H9 (cell line): ENCODE results near the gene FERMT1. TPM values are rescaled to one million over a fixed set of nuclear protein-coding genes. Genes with fewer than 3 reads are reported as not detected.

Source experiments
- DNase-seq: peaks from one replicate; pipeline ENCODE4 v3.0.0-alpha.2; 2017
- H2AFZ ChIP-seq: one replicate; pipeline ENCODE4 v1.6.1; 2013; ENCODE audit warnings: mild to moderate bottlenecking, low read length, control low read depth, moderate library complexity
- H2AK5ac ChIP-seq: 2 replicates; pipeline ENCODE4 v1.6.1; 2013; ENCODE audit warnings: low read length, control low read depth, mixed read lengths; ENCODE audit not compliant: insufficient read length
- H2BK120ac ChIP-seq: one replicate; pipeline ENCODE4 v1.6.1; 2013; ENCODE audit warnings: low read depth, mild to moderate bottlenecking, low read length, control low read depth, inconsistent platforms; ENCODE audit not compliant: poor library complexity, severe bottlenecking
- H2BK12ac ChIP-seq: 2 replicates; pipeline ENCODE4 v1.6.1; 2013; ENCODE audit warnings: low read length, control low read depth, mixed read lengths, low read depth; ENCODE audit not compliant: insufficient read length
- H2BK15ac ChIP-seq: 2 replicates; pipeline ENCODE4 v1.6.1; 2013; ENCODE audit warnings: low read depth, low read length, control low read depth
- H2BK20ac ChIP-seq: one replicate; pipeline ENCODE4 v1.6.1; 2013; ENCODE audit warnings: low read depth, mild to moderate bottlenecking, low read length, control low read depth, inconsistent platforms; ENCODE audit not compliant: poor library complexity, severe bottlenecking
- H2BK5ac ChIP-seq: 2 replicates; pipeline ENCODE4 v1.6.1; 2013; ENCODE audit warnings: low read length, control low read depth, mixed read lengths; ENCODE audit not compliant: insufficient read length
- H3K14ac ChIP-seq: 2 replicates; pipeline ENCODE4 v1.6.1; 2013; ENCODE audit warnings: low read length, control low read depth; ENCODE audit not compliant: insufficient read depth
- H3K18ac ChIP-seq: 2 replicates; pipeline ENCODE4 v1.6.1; 2013; ENCODE audit warnings: low read depth, mild to moderate bottlenecking, mixed read lengths, low read length, control low read depth; ENCODE audit not compliant: insufficient read length
- H3K23ac ChIP-seq: 2 replicates; pipeline ENCODE4 v1.6.1; 2013; ENCODE audit warnings: low read length, control low read depth, mixed read lengths, low read depth; ENCODE audit not compliant: insufficient read length
- H3K23me2 ChIP-seq: 2 replicates; pipeline ENCODE4 v1.6.1; 2013; ENCODE audit warnings: low read depth, mild to moderate bottlenecking, mixed read lengths, low read length, control low read depth; ENCODE audit not compliant: insufficient read length, poor library complexity, severe bottlenecking
- H3K27ac ChIP-seq: 2 replicates; pipeline ENCODE4 v1.5.1; 2013; ENCODE audit warnings: low read length, control low read depth, mixed read lengths, low read depth; ENCODE audit not compliant: insufficient read length
- H3K27me3 ChIP-seq: 2 replicates; pipeline ENCODE4 v1.6.1; 2013; ENCODE audit warnings: low read length, control low read depth, inconsistent platforms; ENCODE audit not compliant: insufficient read depth
- H3K4ac ChIP-seq: 2 replicates; pipeline ENCODE4 v1.6.1; 2013; ENCODE audit warnings: low read depth, mild to moderate bottlenecking, control low read depth, inconsistent platforms, low read length, moderate library complexity
- H3K4me1 ChIP-seq: 2 replicates; pipeline ENCODE4 v1.6.1; 2013; ENCODE audit warnings: low read length, control low read depth, inconsistent platforms; ENCODE audit not compliant: insufficient read depth
- H3K4me2 ChIP-seq: 2 replicates; pipeline ENCODE4 v1.6.1; 2013; ENCODE audit warnings: low read length, control low read depth, mixed read lengths; ENCODE audit not compliant: insufficient read length, insufficient read depth
- H3K56ac ChIP-seq: 2 replicates; pipeline ENCODE4 v1.6.1; 2013; ENCODE audit warnings: low read depth, mild to moderate bottlenecking, mixed read lengths, low read length, control low read depth; ENCODE audit not compliant: insufficient read length
- H3K79me1 ChIP-seq: 2 replicates; pipeline ENCODE4 v1.6.1; 2013; ENCODE audit warnings: low read depth, mild to moderate bottlenecking, moderate library complexity, low read length, control low read depth, inconsistent platforms; ENCODE audit not compliant: insufficient read depth, poor library complexity, severe bottlenecking
- H3K79me2 ChIP-seq: 2 replicates; pipeline ENCODE4 v1.6.1; 2013; ENCODE audit warnings: low read length, control low read depth, inconsistent platforms; ENCODE audit not compliant: insufficient read depth
- H3K9ac ChIP-seq: 2 replicates; pipeline ENCODE4 v1.6.1; 2013; ENCODE audit warnings: low read length, control low read depth, mixed read lengths; ENCODE audit not compliant: insufficient read length; ENCODE audit errors: extremely low read depth
- H3K9me3 ChIP-seq: one replicate; pipeline ENCODE4 v1.6.1; 2013; ENCODE audit warnings: low read depth, low read length, inconsistent platforms; ENCODE audit not compliant: control insufficient read depth
- H3T11ph ChIP-seq: one replicate; pipeline ENCODE4 v1.6.1; 2013; ENCODE audit warnings: mild to moderate bottlenecking, low read length, control low read depth, inconsistent platforms
- H4K20me1 ChIP-seq: one replicate; pipeline ENCODE4 v1.6.1; 2013; ENCODE audit not compliant: control insufficient read depth, insufficient read length, insufficient read depth
- H4K5ac ChIP-seq: 2 replicates; pipeline ENCODE4 v1.6.1; 2013; ENCODE audit warnings: low read depth, mild to moderate bottlenecking, mixed read lengths, low read length, control low read depth; ENCODE audit not compliant: insufficient read length
- H4K8ac ChIP-seq: replicated peaks from 2 replicates; pipeline ENCODE4 v1.6.1; 2013; ENCODE audit warnings: low read length, control low read depth, mixed read lengths, low read depth; ENCODE audit not compliant: insufficient read length
- H4K91ac ChIP-seq: 2 replicates; pipeline ENCODE4 v1.6.1; 2013; ENCODE audit warnings: low read depth, mild to moderate bottlenecking, moderate library complexity, mixed read lengths, low read length, control low read depth; ENCODE audit not compliant: insufficient read length
- H3K27ac Mint-ChIP-seq, 3 experiments: 2 replicates in 2 of 3; 3 replicates in 1 of 3; pipeline ENCODE4 v1.8.0; 2020 to 2021; ENCODE audit warnings: mixed read lengths in 3 of 3, mild to moderate bottlenecking in 1 of 3, moderate library complexity in 1 of 3
- H3K27me3 Mint-ChIP-seq: 2 replicates; pipeline ENCODE4 v1.8.0; 2021; ENCODE audit warnings: low read depth, mild to moderate bottlenecking, moderate library complexity, mixed read lengths
- H3K36me3 Mint-ChIP-seq, 3 experiments: 2 replicates in 2 of 3; 3 replicates in 1 of 3; pipeline ENCODE4 v1.8.0; 2020 to 2021; ENCODE audit warnings: low read depth in 3 of 3, mixed read lengths in 3 of 3; ENCODE audit not compliant: insufficient read depth in 1 of 3
- H3K4me1 Mint-ChIP-seq, 2 experiments: 2 replicates each; pipeline ENCODE4 v1.8.0; 2020; ENCODE audit warnings: mixed read lengths in 2 of 2
- H3K4me3 Mint-ChIP-seq, 2 experiments: 2 replicates in 1 of 2; 3 replicates in 1 of 2; pipeline ENCODE4 v1.8.0; 2020 to 2021; ENCODE audit warnings: mild to moderate bottlenecking in 2 of 2, mixed read lengths in 2 of 2, moderate library complexity in 1 of 2
- H3K9me3 Mint-ChIP-seq, 2 experiments: 2 replicates in 1 of 2; 3 replicates in 1 of 2; pipeline ENCODE4 v1.8.0; 2020; ENCODE audit warnings: mild to moderate bottlenecking in 2 of 2, mixed read lengths in 2 of 2, moderate library complexity in 1 of 2
- whole genome bisulfite sequencing: extraction: QIAGEN DNeasy Blood & Tissue Kit; methylation state at CpG from one replicate; pipeline ENCODE4 v1.1.7; 2013; ENCODE audit warnings: missing lambda C conversion rate, low lambda C conversion rate, mixed read lengths; ENCODE audit not compliant: insufficient read length; ENCODE audit errors: extremely low coverage; 5-methylcytosine and 5-hydroxymethylcytosine counted together
- total RNA-seq: library from RNA; stranded (reverse); gene quantifications from 2 replicates; pipeline ENCODE4 v1.2.1, GENCODE V29; 2021
- TF ChIP-seq, protein P1 (sequence below): fragments of 200-600 bp; sonication (generic); conservative IDR thresholded peaks from 3 replicates; pipeline ENCODE4 v1.8.0; 2021; ENCODE audit warnings: antibody characterized with exemption, mild to moderate bottlenecking

The FERMT1 gene
- total RNA-seq, 1 experiment from 2014 or later, result 9.6 TPM

DNA sequence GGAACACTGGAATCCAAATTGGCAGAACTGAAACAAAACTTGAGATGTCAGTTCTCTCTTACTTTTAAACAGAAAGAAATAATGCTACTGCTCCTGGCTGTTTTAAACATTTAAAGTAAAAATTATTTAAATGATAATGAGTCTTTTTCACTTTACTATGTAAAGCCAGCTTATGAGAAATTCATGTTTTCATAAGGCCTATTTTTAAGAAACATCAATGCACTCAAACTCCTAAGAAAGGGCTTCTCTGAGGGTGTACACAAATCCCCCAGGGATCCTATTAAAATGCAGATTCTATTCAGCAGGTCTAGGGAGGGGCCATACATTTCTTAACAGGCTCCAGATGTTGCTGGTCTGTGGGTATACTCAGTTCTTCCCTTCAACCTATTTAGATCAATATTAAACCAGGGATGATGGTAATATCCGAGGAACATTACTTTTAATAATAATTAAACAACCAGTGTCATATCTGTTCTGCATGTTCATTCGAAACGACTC is 2.3 kb downstream of the FERMT1 start:
- Histone ChIP-seq H3K4ac (no peak overlapping the region), H2BK15ac (no peak overlapping the region), H2AK5ac (no peak overlapping the region), H3K9me3 (no peaks in the 10 kb centered on the region), H3T11ph (no peak overlapping the region), H4K20me1 (no peaks in the 10 kb centered on the region), H2BK20ac (no peak overlapping the region), H3K79me2 (no peaks in the 10 kb centered on the region), H2BK5ac (no peak overlapping the region), H2BK12ac (no peak overlapping the region), H2AFZ (no peak overlapping the region), H3K4me1 (peaks cover 8% of the 10 kb centered on the region), H3K9ac (no peak overlapping the region), H4K5ac (no peak overlapping the region), H3K79me1 (no peaks in the 10 kb centered on the region), H3K14ac (no peak overlapping the region), H2BK120ac (no peak overlapping the region), H3K27me3 (peaks cover 4% of the 10 kb centered on the region; the same call in 1 of the 2 replicates), H4K91ac (no peak overlapping the region), H3K23me2 (peaks cover 9% of the 10 kb centered on the region), H3K18ac (no peak overlapping the region), H4K8ac (no peak overlapping the region), H3K56ac (no peak overlapping the region), H3K4me2 (peak overlapping the region; percentile 9), H3K27ac (no peak overlapping the region), H3K23ac (no peak overlapping the region)
- H3K27ac Mint-ChIP-seq, result no peak overlapping the region; a peak in 1 of 7 replicates
- H3K4me3 Mint-ChIP-seq, result peak overlapping the region; percentile 19 to 34; a peak in 2 of 5 replicates
- H3K4me1 Mint-ChIP-seq, result peaks cover 35 to 41% of the 10 kb centered on the region in 2 experiments
- peaks cover 0 to under 1% of the 10 kb centered on the region in 2 experiments; a peak in 3 of 5 replicates for H3K9me3 Mint-ChIP-seq
- no CpG with 5 or more reads among the region's 3 CpGs for WGBS
- peaks cover 30% of the 10 kb centered on the region for H3K27me3 Mint-ChIP-seq
- TF ChIP-seq, protein P1, sequence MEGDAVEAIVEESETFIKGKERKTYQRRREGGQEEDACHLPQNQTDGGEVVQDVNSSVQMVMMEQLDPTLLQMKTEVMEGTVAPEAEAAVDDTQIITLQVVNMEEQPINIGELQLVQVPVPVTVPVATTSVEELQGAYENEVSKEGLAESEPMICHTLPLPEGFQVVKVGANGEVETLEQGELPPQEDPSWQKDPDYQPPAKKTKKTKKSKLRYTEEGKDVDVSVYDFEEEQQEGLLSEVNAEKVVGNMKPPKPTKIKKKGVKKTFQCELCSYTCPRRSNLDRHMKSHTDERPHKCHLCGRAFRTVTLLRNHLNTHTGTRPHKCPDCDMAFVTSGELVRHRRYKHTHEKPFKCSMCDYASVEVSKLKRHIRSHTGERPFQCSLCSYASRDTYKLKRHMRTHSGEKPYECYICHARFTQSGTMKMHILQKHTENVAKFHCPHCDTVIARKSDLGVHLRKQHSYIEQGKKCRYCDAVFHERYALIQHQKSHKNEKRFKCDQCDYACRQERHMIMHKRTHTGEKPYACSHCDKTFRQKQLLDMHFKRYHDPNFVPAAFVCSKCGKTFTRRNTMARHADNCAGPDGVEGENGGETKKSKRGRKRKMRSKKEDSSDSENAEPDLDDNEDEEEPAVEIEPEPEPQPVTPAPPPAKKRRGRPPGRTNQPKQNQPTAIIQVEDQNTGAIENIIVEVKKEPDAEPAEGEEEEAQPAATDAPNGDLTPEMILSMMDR, result no peak
- no peak for DNase-seq
- H3K36me3 Mint-ChIP-seq, result peaks cover 25 to 30% (median 28%) of the 10 kb centered on the region in 3 experiments
